H9 (cell line): Measurements from ENCODE around the gene PDCD10. TPM values are rescaled to one million over a fixed set of nuclear protein-coding genes. Genes with fewer than 3 reads are reported as not detected.
A peak's percentile ranks its signal among the peaks of the same experiment; 100 is the strongest.

Source experiments
- DNase-seq: peaks from one replicate; pipeline ENCODE4 v3.0.0-alpha.2; 2017
- H2AFZ ChIP-seq: one replicate; pipeline ENCODE4 v1.6.1; 2013; ENCODE audit warnings: mild to moderate bottlenecking, low read length, control low read depth, moderate library complexity
- H2AK5ac ChIP-seq: 2 replicates; pipeline ENCODE4 v1.6.1; 2013; ENCODE audit warnings: low read length, control low read depth, mixed read lengths; ENCODE audit not compliant: insufficient read length
- H2BK120ac ChIP-seq: one replicate; pipeline ENCODE4 v1.6.1; 2013; ENCODE audit warnings: low read depth, mild to moderate bottlenecking, low read length, control low read depth, inconsistent platforms; ENCODE audit not compliant: poor library complexity, severe bottlenecking
- H2BK12ac ChIP-seq: 2 replicates; pipeline ENCODE4 v1.6.1; 2013; ENCODE audit warnings: low read length, control low read depth, mixed read lengths, low read depth; ENCODE audit not compliant: insufficient read length
- H2BK15ac ChIP-seq: 2 replicates; pipeline ENCODE4 v1.6.1; 2013; ENCODE audit warnings: low read depth, low read length, control low read depth
- H2BK20ac ChIP-seq: one replicate; pipeline ENCODE4 v1.6.1; 2013; ENCODE audit warnings: low read depth, mild to moderate bottlenecking, low read length, control low read depth, inconsistent platforms; ENCODE audit not compliant: poor library complexity, severe bottlenecking
- H2BK5ac ChIP-seq: 2 replicates; pipeline ENCODE4 v1.6.1; 2013; ENCODE audit warnings: low read length, control low read depth, mixed read lengths; ENCODE audit not compliant: insufficient read length
- H3K14ac ChIP-seq: 2 replicates; pipeline ENCODE4 v1.6.1; 2013; ENCODE audit warnings: low read length, control low read depth; ENCODE audit not compliant: insufficient read depth
- H3K18ac ChIP-seq: 2 replicates; pipeline ENCODE4 v1.6.1; 2013; ENCODE audit warnings: low read depth, mild to moderate bottlenecking, mixed read lengths, low read length, control low read depth; ENCODE audit not compliant: insufficient read length
- H3K23ac ChIP-seq: 2 replicates; pipeline ENCODE4 v1.6.1; 2013; ENCODE audit warnings: low read length, control low read depth, mixed read lengths, low read depth; ENCODE audit not compliant: insufficient read length
- H3K23me2 ChIP-seq: 2 replicates; pipeline ENCODE4 v1.6.1; 2013; ENCODE audit warnings: low read depth, mild to moderate bottlenecking, mixed read lengths, low read length, control low read depth; ENCODE audit not compliant: insufficient read length, poor library complexity, severe bottlenecking
- H3K27ac ChIP-seq: 2 replicates; pipeline ENCODE4 v1.5.1; 2013; ENCODE audit warnings: low read length, control low read depth, mixed read lengths, low read depth; ENCODE audit not compliant: insufficient read length
- H3K27me3 ChIP-seq: 2 replicates; pipeline ENCODE4 v1.6.1; 2013; ENCODE audit warnings: low read length, control low read depth, inconsistent platforms; ENCODE audit not compliant: insufficient read depth
- H3K4ac ChIP-seq: 2 replicates; pipeline ENCODE4 v1.6.1; 2013; ENCODE audit warnings: low read depth, mild to moderate bottlenecking, control low read depth, inconsistent platforms, low read length, moderate library complexity
- H3K4me1 ChIP-seq: 2 replicates; pipeline ENCODE4 v1.6.1; 2013; ENCODE audit warnings: low read length, control low read depth, inconsistent platforms; ENCODE audit not compliant: insufficient read depth
- H3K4me2 ChIP-seq: 2 replicates; pipeline ENCODE4 v1.6.1; 2013; ENCODE audit warnings: low read length, control low read depth, mixed read lengths; ENCODE audit not compliant: insufficient read length, insufficient read depth
- H3K56ac ChIP-seq: 2 replicates; pipeline ENCODE4 v1.6.1; 2013; ENCODE audit warnings: low read depth, mild to moderate bottlenecking, mixed read lengths, low read length, control low read depth; ENCODE audit not compliant: insufficient read length
- H3K79me1 ChIP-seq: 2 replicates; pipeline ENCODE4 v1.6.1; 2013; ENCODE audit warnings: low read depth, mild to moderate bottlenecking, moderate library complexity, low read length, control low read depth, inconsistent platforms; ENCODE audit not compliant: insufficient read depth, poor library complexity, severe bottlenecking
- H3K79me2 ChIP-seq: 2 replicates; pipeline ENCODE4 v1.6.1; 2013; ENCODE audit warnings: low read length, control low read depth, inconsistent platforms; ENCODE audit not compliant: insufficient read depth
- H3K9ac ChIP-seq: 2 replicates; pipeline ENCODE4 v1.6.1; 2013; ENCODE audit warnings: low read length, control low read depth, mixed read lengths; ENCODE audit not compliant: insufficient read length; ENCODE audit errors: extremely low read depth
- H3K9me3 ChIP-seq: one replicate; pipeline ENCODE4 v1.6.1; 2013; ENCODE audit warnings: low read depth, low read length, inconsistent platforms; ENCODE audit not compliant: control insufficient read depth
- H3T11ph ChIP-seq: one replicate; pipeline ENCODE4 v1.6.1; 2013; ENCODE audit warnings: mild to moderate bottlenecking, low read length, control low read depth, inconsistent platforms
- H4K20me1 ChIP-seq: one replicate; pipeline ENCODE4 v1.6.1; 2013; ENCODE audit not compliant: control insufficient read depth, insufficient read length, insufficient read depth
- H4K5ac ChIP-seq: 2 replicates; pipeline ENCODE4 v1.6.1; 2013; ENCODE audit warnings: low read depth, mild to moderate bottlenecking, mixed read lengths, low read length, control low read depth; ENCODE audit not compliant: insufficient read length
- H4K8ac ChIP-seq: replicated peaks from 2 replicates; pipeline ENCODE4 v1.6.1; 2013; ENCODE audit warnings: low read length, control low read depth, mixed read lengths, low read depth; ENCODE audit not compliant: insufficient read length
- H4K91ac ChIP-seq: 2 replicates; pipeline ENCODE4 v1.6.1; 2013; ENCODE audit warnings: low read depth, mild to moderate bottlenecking, moderate library complexity, mixed read lengths, low read length, control low read depth; ENCODE audit not compliant: insufficient read length
- H3K27ac Mint-ChIP-seq, 3 experiments: 2 replicates in 2 of 3; 3 replicates in 1 of 3; pipeline ENCODE4 v1.8.0; 2020 to 2021; ENCODE audit warnings: mixed read lengths in 3 of 3, mild to moderate bottlenecking in 1 of 3, moderate library complexity in 1 of 3
- H3K27me3 Mint-ChIP-seq: 2 replicates; pipeline ENCODE4 v1.8.0; 2021; ENCODE audit warnings: low read depth, mild to moderate bottlenecking, moderate library complexity, mixed read lengths
- H3K36me3 Mint-ChIP-seq, 3 experiments: 2 replicates in 2 of 3; 3 replicates in 1 of 3; pipeline ENCODE4 v1.8.0; 2020 to 2021; ENCODE audit warnings: low read depth in 3 of 3, mixed read lengths in 3 of 3; ENCODE audit not compliant: insufficient read depth in 1 of 3
- H3K4me1 Mint-ChIP-seq, 2 experiments: 2 replicates each; pipeline ENCODE4 v1.8.0; 2020; ENCODE audit warnings: mixed read lengths in 2 of 2
- H3K4me3 Mint-ChIP-seq, 2 experiments: 2 replicates in 1 of 2; 3 replicates in 1 of 2; pipeline ENCODE4 v1.8.0; 2020 to 2021; ENCODE audit warnings: mild to moderate bottlenecking in 2 of 2, mixed read lengths in 2 of 2, moderate library complexity in 1 of 2
- H3K9me3 Mint-ChIP-seq, 2 experiments: 2 replicates in 1 of 2; 3 replicates in 1 of 2; pipeline ENCODE4 v1.8.0; 2020; ENCODE audit warnings: mild to moderate bottlenecking in 2 of 2, mixed read lengths in 2 of 2, moderate library complexity in 1 of 2
- CTCF ChIP-seq: fragments of 200-600 bp; sonication (generic); conservative IDR thresholded peaks from 3 replicates; pipeline ENCODE4 v1.8.0; 2021; ENCODE audit warnings: antibody characterized with exemption, mild to moderate bottlenecking
- WGBS: extraction: QIAGEN DNeasy Blood & Tissue Kit; methylation state at CpG from one replicate; pipeline ENCODE4 v1.1.7; 2013; ENCODE audit warnings: missing lambda C conversion rate, low lambda C conversion rate, mixed read lengths; ENCODE audit not compliant: insufficient read length; ENCODE audit errors: extremely low coverage; 5-methylcytosine and 5-hydroxymethylcytosine counted together
- total RNA-seq: library from RNA; stranded (reverse); gene quantifications from 2 replicates; pipeline ENCODE4 v1.2.1, GENCODE V29; 2021

The PDCD10 gene
- total RNA-seq, 1 experiment from 2014 or later: 64.3 TPM

- Histone ChIP-seq H3K27me3 (no peaks in the 10 kb centered on the region), H3K56ac (no peak overlapping the region), H3K27ac (no peak overlapping the region), H4K5ac (no peak overlapping the region), H3K79me1 (peaks cover 3% of the 10 kb centered on the region), H3K4ac (no peak overlapping the region), H3T11ph (no peak overlapping the region), H2BK12ac (no peak overlapping the region), H3K79me2 (peaks cover 21% of the 10 kb centered on the region; the same call in 1 of the 2 replicates), H3K14ac (no peak overlapping the region), H3K9me3 (no peaks in the 10 kb centered on the region), H3K4me2 (no peak overlapping the region), H2AFZ (no peak overlapping the region), H2BK5ac (no peak overlapping the region), H3K23ac (no peak overlapping the region), H3K23me2 (no peaks in the 10 kb centered on the region), H2BK15ac (no peak overlapping the region), H2AK5ac (no peak overlapping the region), H3K4me1 (no peaks in the 10 kb centered on the region; the same call in 1 of the 2 replicates), H3K18ac (no peak overlapping the region), H4K20me1 (no peaks in the 10 kb centered on the region), H4K91ac (no peak overlapping the region), H2BK120ac (no peak overlapping the region), H3K9ac (no peak overlapping the region), H2BK20ac (no peak overlapping the region), H4K8ac (no peak overlapping the region)
- Mint-ChIP-seq H3K4me1 (peaks cover 46 to 52% of the 10 kb centered on the region in 2 experiments), H3K27ac (peak overlapping the region; percentile 22 to 92 (median 42); a peak in 3 of 7 replicates), H3K4me3 (no peak overlapping the region), H3K27me3 (no peaks in the 10 kb centered on the region), H3K36me3 (peaks cover 23 to 43% (median 38%) of the 10 kb centered on the region in 3 experiments), H3K9me3 (peaks cover 5 to 8% of the 10 kb centered on the region in 2 experiments; a peak in 4 of 5 replicates)
- no peak for DNase-seq
- no peak for TF ChIP-seq CTCF
- WGBS: no CpG with 5 or more reads among the region's 4 CpGs
These were observed 11.6 kb downstream of the PDCD10 start for GRCh38 chr3:167723025-167723512.
